ENCODE measurements around the gene ADGRL3.
"Not testable (repeated sequence)": the region's sequence is repeated elsewhere in the genome, so short reads cannot be mapped to it uniquely, and the experiment has no call there.

Gene ADGRL3

GRCh38 chr4:61292322-61292721 lies 92.2 kb downstream of the ADGRL3 start:
- DNase-seq: no peak

GRCh38 chr4:61293707-61294400 lies 93.7 kb downstream of the ADGRL3 start:
- no peak for DNase-seq

DNA sequence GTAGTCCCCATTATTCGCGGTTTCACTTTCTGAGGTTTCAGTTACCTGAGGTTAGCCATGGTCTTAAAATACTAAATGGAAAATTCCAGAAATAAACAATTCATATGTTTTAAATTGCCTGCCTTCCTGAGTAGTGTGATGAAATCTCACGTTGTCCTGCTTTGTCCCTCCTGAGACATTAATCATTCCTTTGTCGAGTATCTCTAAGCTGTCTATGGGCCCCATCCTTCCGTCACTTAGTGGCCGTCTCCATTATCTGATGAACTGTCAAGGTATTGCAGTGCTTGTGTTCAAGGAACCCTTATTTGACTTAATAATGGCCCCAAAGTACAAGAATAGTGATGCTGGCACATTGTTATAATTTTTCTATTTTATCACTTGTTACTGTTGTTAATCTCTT lies 94.8 kb downstream of the ADGRL3 start:
- DNase-seq: no peak

GRCh38 chr4:61296144-61296543 lies 96.0 kb downstream of the ADGRL3 start:
- DNase-seq: no peak

GRCh38 chr4:61298178-61298740 lies 98.1 kb downstream of the ADGRL3 start:
- no peak for DNase-seq

DNA sequence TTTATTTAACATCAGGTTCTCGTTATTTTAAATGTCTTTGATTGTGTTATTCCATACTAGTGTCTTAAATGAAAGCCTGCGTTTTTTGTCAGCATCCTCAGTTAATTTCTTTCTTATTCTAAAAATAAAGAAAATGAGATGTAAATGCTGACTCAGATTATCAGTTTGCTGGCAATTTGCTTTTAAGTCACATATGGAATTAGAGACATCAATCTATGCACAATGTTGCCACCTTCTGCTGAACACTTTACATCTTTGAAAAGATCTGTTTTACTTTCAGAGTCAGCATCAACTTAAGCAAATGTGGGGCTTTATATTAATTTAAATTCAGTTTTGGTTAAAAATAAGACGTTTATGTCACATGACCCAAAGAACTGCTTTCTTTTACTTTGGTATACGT lies 99.2 kb downstream of the ADGRL3 start:
- DNase-seq: no peak

GRCh38 chr4:61300266-61300844 lies 100.2 kb downstream of the ADGRL3 start:
- no peak for DNase-seq

- DNase-seq: no peak
Observed at GRCh38 chr4:61301271-61301670, 101.1 kb downstream of the ADGRL3 start.

DNA sequence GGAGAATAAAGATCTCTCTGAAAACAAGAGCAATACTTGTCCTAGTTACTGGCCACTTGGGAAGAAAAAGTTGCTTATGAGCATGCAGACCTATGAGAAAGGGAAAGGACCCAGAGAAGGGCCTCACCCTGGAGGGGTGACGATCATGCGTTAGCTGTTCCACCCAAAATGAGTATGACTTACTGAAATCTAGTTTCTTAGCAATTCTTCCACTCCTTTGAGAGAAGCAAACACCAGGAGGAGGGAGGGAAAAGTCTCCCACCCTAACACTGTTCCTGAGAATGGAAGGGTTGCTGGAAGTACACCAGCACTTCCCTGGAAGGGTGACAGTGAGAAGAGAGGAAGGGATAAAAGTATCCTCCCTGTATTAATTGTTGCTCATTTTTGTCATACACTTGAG lies 107.9 kb downstream of the ADGRL3 start:
- DNase-seq: no peak

DNA sequence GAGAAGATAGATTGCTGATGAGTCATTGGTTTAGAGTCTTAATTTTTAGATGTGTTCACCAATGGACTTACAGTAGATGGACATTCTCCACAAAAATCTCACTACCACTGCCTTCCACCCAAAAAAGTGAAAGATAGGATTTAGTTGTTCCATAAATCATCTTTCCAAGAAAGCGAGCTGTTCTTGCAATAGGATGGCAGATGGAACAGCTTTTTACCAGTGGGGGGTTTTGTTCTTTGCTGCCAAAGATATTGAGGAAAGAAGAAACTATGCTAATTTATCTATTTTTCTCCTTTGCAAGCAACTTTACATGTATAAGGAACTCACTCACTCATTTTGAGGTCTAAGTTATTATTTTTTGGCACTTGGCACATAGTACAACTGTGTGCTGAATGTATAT lies 109.5 kb downstream of the ADGRL3 start:
- DNase-seq: peak; percentile 10

- peak; percentile 52 for DNase-seq
Observed at GRCh38 chr4:61312526-61312925, 112.4 kb downstream of the ADGRL3 start.

DNA sequence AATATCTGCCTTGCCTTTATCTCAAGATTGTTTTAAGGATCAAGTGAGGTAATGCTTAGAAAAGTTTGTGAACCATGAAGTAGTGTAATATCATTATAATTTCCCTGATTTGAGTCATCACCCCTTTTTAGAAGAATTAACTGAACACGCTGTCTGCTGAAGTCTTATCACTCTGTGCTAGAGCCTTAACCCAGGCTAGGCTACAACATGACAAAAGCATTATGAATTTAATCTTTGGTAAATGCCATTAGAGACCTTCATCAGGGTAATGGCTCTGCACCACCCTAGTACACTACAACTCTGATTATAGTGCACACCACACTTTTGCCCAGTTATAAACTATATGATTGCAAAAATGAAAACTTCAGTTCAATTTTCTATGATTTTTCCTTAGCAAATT lies 118.3 kb downstream of the ADGRL3 start:
- DNase-seq: no peak

DNA sequence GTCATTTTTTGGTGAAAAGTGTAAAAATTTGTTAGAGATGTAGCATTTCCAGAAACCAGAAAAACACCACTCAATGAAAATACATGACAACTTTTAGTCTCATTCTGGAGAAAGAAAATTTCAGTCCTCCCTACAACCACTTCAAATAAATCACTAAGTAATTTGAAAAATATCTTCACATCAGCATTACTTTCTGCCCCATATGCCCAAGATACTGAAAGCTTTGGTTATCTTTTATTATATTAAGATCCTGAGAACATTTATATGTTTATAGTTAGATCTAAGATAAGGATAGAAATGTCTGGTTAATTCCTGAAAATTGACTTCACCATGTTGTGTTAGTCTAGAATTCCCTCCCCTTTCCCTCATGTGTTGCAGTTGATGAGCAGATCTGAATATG lies 119.0 kb downstream of the ADGRL3 start:
- no peak for DNase-seq

- peak; percentile 10 for DNase-seq
Observed at GRCh38 chr4:61320154-61320553, 120.0 kb downstream of the ADGRL3 start.

DNA sequence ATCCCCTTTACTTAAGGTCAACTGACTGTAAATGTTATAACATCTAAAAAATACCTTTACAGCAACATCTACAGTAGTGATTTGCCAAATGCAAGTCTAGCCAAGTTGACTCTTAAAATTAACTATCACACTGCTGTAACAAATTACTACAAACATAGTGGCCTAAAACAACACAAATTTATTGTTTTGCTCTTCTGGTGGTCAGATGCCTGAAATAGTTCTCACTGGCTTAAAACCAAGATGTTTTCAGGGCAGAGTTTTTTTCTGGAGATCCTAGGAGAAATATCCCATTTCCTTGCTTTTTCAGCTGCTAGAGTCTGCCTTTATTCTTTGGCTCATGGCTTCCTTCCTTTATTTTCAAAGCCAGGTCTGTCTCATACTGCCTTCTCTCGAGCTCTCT lies 120.5 kb downstream of the ADGRL3 start:
- no peak for DNase-seq

DNA sequence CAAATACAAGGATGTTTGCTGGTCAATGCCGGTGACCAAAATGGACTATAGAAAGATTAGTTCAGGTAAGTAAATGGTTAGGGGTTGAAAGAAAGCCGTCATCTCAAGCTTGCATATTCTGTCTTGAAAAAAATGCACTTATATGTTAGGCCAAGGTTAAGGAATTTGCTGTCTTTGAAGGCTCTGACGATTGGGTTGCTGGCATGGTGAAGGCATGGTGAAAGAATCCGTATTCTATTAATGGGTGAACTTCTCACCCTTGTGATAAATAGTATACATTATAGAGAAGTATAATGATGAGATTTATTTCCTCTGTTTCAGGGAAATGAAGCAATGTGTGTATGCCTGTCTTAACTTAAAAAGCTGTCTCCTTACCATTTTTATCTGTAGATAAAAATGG lies 132.6 kb downstream of the ADGRL3 start:
- DNase-seq: peak; percentile 30

DNA sequence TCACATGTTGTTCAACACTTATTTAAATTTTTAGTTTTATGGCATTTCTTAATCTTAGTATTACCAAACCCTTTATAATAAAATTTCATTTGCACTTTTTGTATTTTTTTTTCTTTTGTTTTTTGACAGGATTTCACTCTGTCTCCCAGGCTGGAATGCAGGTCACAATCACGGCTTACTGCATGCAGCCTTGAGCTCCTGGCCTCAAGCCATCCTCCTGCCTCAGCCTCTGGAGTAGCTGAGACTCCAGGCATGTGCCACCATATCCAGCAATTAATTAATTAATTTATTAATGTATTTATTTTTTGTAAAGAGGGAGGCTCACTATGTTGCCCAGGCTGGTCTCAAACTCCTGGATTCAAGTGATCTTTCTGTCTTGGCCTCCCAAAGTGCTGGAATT lies 133.4 kb downstream of the ADGRL3 start:
- no peak for DNase-seq

DNA sequence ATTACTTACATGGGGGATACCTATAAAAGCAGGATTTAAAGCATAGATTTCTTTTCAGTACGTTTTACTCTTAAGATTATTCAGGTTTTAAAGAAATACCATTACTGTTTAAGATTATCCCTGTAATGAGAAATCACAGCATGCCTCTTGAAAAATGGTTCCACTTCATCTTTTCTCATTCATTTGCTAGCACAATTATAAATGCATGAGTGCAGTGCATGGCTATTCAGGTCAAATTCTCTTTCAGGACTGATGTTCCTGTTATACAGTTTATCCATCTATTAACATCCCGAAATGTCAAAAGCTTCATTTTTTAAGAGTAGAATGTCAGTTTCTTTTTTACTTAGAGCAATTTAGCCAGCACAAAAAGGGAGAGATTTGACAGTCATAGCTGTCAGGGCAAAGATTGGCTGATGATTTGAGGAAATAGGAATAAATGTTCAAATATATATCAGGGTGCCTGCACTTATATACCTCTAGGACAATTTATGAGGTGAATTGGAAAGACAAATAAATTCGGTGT lies 135.2 kb downstream of the ADGRL3 start:
- DNase-seq: no peak

- no peak for DNase-seq
Observed at GRCh38 chr4:61336488-61336887, 136.4 kb downstream of the ADGRL3 start.

- DNase-seq: no peak
Observed at GRCh38 chr4:61336916-61337315, 136.8 kb downstream of the ADGRL3 start.

GRCh38 chr4:61342061-61342460 lies 141.9 kb downstream of the ADGRL3 start:
- DNase-seq: no peak

DNA sequence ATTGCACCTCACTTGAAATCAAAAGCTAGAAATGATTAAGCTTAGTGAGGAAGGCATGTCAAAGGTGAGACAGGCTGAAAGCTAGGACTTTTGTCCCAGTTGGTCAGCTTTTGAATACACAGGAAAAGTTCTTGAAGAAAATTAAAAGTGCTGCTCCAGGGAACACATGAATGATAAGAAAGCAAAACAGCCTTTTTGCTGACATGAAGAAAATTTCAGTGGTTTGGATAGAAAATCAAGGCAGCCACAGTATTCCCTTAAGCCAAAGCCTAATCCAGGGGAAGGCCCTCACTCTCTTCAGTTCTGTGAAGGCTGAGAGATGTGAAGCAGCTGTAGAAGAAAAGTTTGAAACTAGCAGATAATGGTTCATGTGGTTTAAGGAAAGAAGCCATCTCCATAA lies 150.8 kb downstream of the ADGRL3 start:
- no peak for DNase-seq

GRCh38 chr4:61356696-61357095 lies 156.6 kb downstream of the ADGRL3 start:
- DNase-seq: no peak

- DNase-seq: no peak
Observed at GRCh38 chr4:61359301-61359700, 159.2 kb downstream of the ADGRL3 start.

GRCh38 chr4:61372817-61373216 lies 172.7 kb downstream of the ADGRL3 start:
- not testable (repeated sequence) for DNase-seq
